ENCODE measurements around the gene GPATCH2L. TPM values are rescaled to one million over a fixed set of nuclear protein-coding genes. Genes with fewer than 3 reads are reported as not detected.

The GPATCH2L gene
- polyA plus RNA-seq, 1 experiment: 23.6 TPM

- TF ChIP-seq CTCF (IDR thresholded peaks at IDR 0.05; ENCODE audit: insufficient read depth, low read depth, low read length): no peak
- H3K27me3 ChIP-seq (ENCODE audit: control insufficient read depth, insufficient read depth, low read length): no peaks in the 10 kb centered on the region
- no peak overlapping the region for H3K4me3 ChIP-seq (ENCODE audit: low read depth, low read length)
- ChIA-PET POLR2A (no interaction called here), CTCF (no interaction called here)
- no peaks in the 10 kb centered on the region for H3K36me3 ChIP-seq (ENCODE audit: control insufficient read depth, insufficient read depth, low read length)
- DNase-seq (ENCODE audit: low read depth): no peak
Observed at GRCh38 chr14:76236172-76237130, 84.7 kb downstream of the GPATCH2L start.

GRCh38 chr14:76237349-76237990 lies 85.7 kb downstream of the GPATCH2L start:
- H3K4me3 ChIP-seq (ENCODE audit: low read depth, low read length): no peak overlapping the region
- H3K27me3 ChIP-seq (ENCODE audit: control insufficient read depth, insufficient read depth, low read length): no peaks in the 10 kb centered on the region
- ChIA-PET CTCF (no interaction called here), POLR2A (no interaction called here)
- no peaks in the 10 kb centered on the region for H3K36me3 ChIP-seq (ENCODE audit: control insufficient read depth, insufficient read depth, low read length)
- no peak for TF ChIP-seq CTCF (IDR thresholded peaks at IDR 0.05; ENCODE audit: insufficient read depth, low read depth, low read length)
- no peak for DNase-seq (ENCODE audit: low read depth)

- Histone ChIP-seq H3K27me3 (ENCODE audit: control insufficient read depth, insufficient read depth, low read length) (no peaks in the 10 kb centered on the region), H3K36me3 (ENCODE audit: control insufficient read depth, insufficient read depth, low read length) (no peaks in the 10 kb centered on the region), H3K4me3 (ENCODE audit: low read depth, low read length) (no peak overlapping the region)
- DNase-seq (ENCODE audit: low read depth): no peak
- ChIA-PET CTCF (no interaction called here), POLR2A (no interaction called here)
- TF ChIP-seq CTCF (IDR thresholded peaks at IDR 0.05; ENCODE audit: insufficient read depth, low read depth, low read length): no peak
Observed at GRCh38 chr14:76245097-76245496, 93.4 kb downstream of the GPATCH2L start.

GRCh38 chr14:76250302-76250701 lies 98.6 kb downstream of the GPATCH2L start:
- H3K27me3 ChIP-seq (ENCODE audit: control insufficient read depth, insufficient read depth, low read length): no peaks in the 10 kb centered on the region
- ChIA-PET CTCF (interaction anchor here (1.2 kb wide), 1 partner anchor 9 kb away, joined by 3 read pairs; no protein-coding TSS in a partner anchor), POLR2A (no interaction called here)
- TF ChIP-seq CTCF (IDR thresholded peaks at IDR 0.05; ENCODE audit: insufficient read depth, low read depth, low read length): no peak
- DNase-seq (ENCODE audit: low read depth): no peak
- no peak overlapping the region for H3K4me3 ChIP-seq (ENCODE audit: low read depth, low read length)
- H3K36me3 ChIP-seq (ENCODE audit: control insufficient read depth, insufficient read depth, low read length): no peaks in the 10 kb centered on the region

- no peaks in the 10 kb centered on the region for H3K36me3 ChIP-seq (ENCODE audit: control insufficient read depth, insufficient read depth, low read length)
- no peak for TF ChIP-seq CTCF (IDR thresholded peaks at IDR 0.05; ENCODE audit: insufficient read depth, low read depth, low read length)
- CTCF ChIA-PET: no interaction called here
- no peak overlapping the region for H3K4me3 ChIP-seq (ENCODE audit: low read depth, low read length)
- no peak for DNase-seq (ENCODE audit: low read depth)
- no peaks in the 10 kb centered on the region for H3K27me3 ChIP-seq (ENCODE audit: control insufficient read depth, insufficient read depth, low read length)
- POLR2A ChIA-PET: no interaction called here
Observed at GRCh38 chr14:76252471-76252870, 100.7 kb downstream of the GPATCH2L start.
